Lower lobe of right lung (tissue), 2 donors: Measurements from ENCODE around the gene APMAP. TPM values are rescaled to one million over a fixed set of nuclear protein-coding genes. Genes with fewer than 3 reads are reported as not detected.
"Not testable (repeated sequence)": the region's sequence is repeated elsewhere in the genome, so short reads cannot be mapped to it uniquely, and the experiment has no call there.

Source experiments
- ATAC-seq, 2 donors: fragments of 200-7000 bp; cut with Tn5 transposase; one replicate each; pipeline ENCODE4 v1.9.1; 2020 to 2022; ENCODE audit warnings: mild to moderate bottlenecking in 2 of 2, moderate library complexity in 2 of 2
- DNase-seq: peaks from one replicate; pipeline ENCODE4 v3.0.0-alpha.2; 2020
- H3K27ac ChIP-seq: fragments of 200-600 bp; one replicate; pipeline ENCODE4 v1.8.0; 2022
- H3K27me3 ChIP-seq: fragments of 200-600 bp; one replicate; pipeline ENCODE4 v1.8.0; 2022; ENCODE audit warnings: low read depth
- H3K36me3 ChIP-seq: fragments of 200-600 bp; one replicate; pipeline ENCODE4 v1.8.0; 2022; ENCODE audit warnings: mild to moderate bottlenecking
- H3K4me1 ChIP-seq: fragments of 200-600 bp; one replicate; pipeline ENCODE4 v1.8.0; 2022
- H3K4me3 ChIP-seq: fragments of 200-600 bp; one replicate; pipeline ENCODE4 v1.8.0; 2022; ENCODE audit warnings: mild to moderate bottlenecking
- H3K9me3 ChIP-seq: fragments of 200-600 bp; one replicate; pipeline ENCODE4 v1.8.0; 2022
- CTCF ChIP-seq: fragments of 200-600 bp; IDR thresholded peaks from one replicate; pipeline ENCODE4 v1.8.0; 2022; ENCODE audit warnings: antibody characterized with exemption, mild to moderate bottlenecking
- intact Hi-C: fragments of 100-400 bp; cut with DNase I; formaldehyde crosslinking; loops from one replicate; pipeline ENCODE4 v1.11.0; 2022
- total RNA-seq: library from RNA; stranded (reverse); fragmentation: NEBNext Ultra II Directional; extraction: Animal tissue kit (Norgen Biotek cat#: 25700); gene quantifications from one replicate; pipeline ENCODE4 v1.2.1, GENCODE V29; 2021
- donor health status: DM: no; HTN: yes; CAD: no; lungs with severe emphysema.

The APMAP gene
- total RNA-seq, 1 donor from 2014 or later = 82.9 TPM

- Histone ChIP-seq H3K4me1 (peaks cover 18% of the 10 kb centered on the region), H3K4me3 (no peak overlapping the region), H3K9me3 (no peaks in the 10 kb centered on the region), H3K27me3 (no peaks in the 10 kb centered on the region), H3K27ac (no peak overlapping the region), H3K36me3 (no peaks in the 10 kb centered on the region)
- DNase-seq (peak; percentile 28), ATAC-seq (peak in 1 of 2 donors; percentile 20)
- intact Hi-C loops = no loop called here
- TF ChIP-seq CTCF = no peak
These were observed 59.2 kb downstream of the APMAP start for GRCh38 chr20:24933266-24933908.

- H3K36me3 ChIP-seq = not testable (repeated sequence)
- H3K4me3 ChIP-seq = peak overlapping the region; percentile 48
These were observed 60.7 kb downstream of the APMAP start for GRCh38 chr20:24931893-24932292.

GRCh38 chr20:24930724-24931688, 61.5 kb downstream of the APMAP start:
- H3K4me1 ChIP-seq = peaks cover 18% of the 10 kb centered on the region
- H3K9me3 ChIP-seq, H3K36me3 ChIP-seq, H3K27me3 ChIP-seq, intact Hi-C loops, DNase-seq, ATAC-seq: not testable (repeated sequence)
- TF ChIP-seq CTCF = peak; percentile 45
- H3K27ac ChIP-seq = peak overlapping the region; percentile 89
- H3K4me3 ChIP-seq = peak overlapping the region; percentile 48

More at GRCh38 chr20:24931893-24932292, 60.7 kb downstream of the APMAP start:
- intact Hi-C loops, H3K27me3 ChIP-seq, H3K9me3 ChIP-seq, H3K27ac ChIP-seq, DNase-seq, ATAC-seq: not testable (repeated sequence)
- H3K4me1 ChIP-seq = peaks cover 18% of the 10 kb centered on the region

- Histone ChIP-seq H3K4me1 (peaks cover 18% of the 10 kb centered on the region), H3K4me3 (peak overlapping the region; percentile 48), H3K27ac (peak overlapping the region; percentile 89)
- H3K9me3 ChIP-seq, H3K36me3 ChIP-seq, DNase-seq, H3K27me3 ChIP-seq, intact Hi-C loops: not testable (repeated sequence)
- peak; percentile 16 for TF ChIP-seq CTCF
- ATAC-seq = peak; percentile 84 to 90
These were observed 62.5 kb downstream of the APMAP start for GRCh38 chr20:24929867-24930723.

- intact Hi-C loops, H3K4me3 ChIP-seq, ATAC-seq, H3K36me3 ChIP-seq, H3K9me3 ChIP-seq, H3K27me3 ChIP-seq, DNase-seq: not testable (repeated sequence)
- peak overlapping the region; percentile 89 for H3K27ac ChIP-seq
- H3K4me1 ChIP-seq = peaks cover 18% of the 10 kb centered on the region
These were observed 63.3 kb downstream of the APMAP start for GRCh38 chr20:24929259-24929658.

GRCh38 chr20:24920706-24921105, 71.8 kb downstream of the APMAP start:
- intact Hi-C loops, H3K27me3 ChIP-seq, H3K27ac ChIP-seq, ATAC-seq, H3K4me3 ChIP-seq, H3K4me1 ChIP-seq, H3K36me3 ChIP-seq, H3K9me3 ChIP-seq, DNase-seq: not testable (repeated sequence)

- H3K4me3 ChIP-seq, H3K4me1 ChIP-seq, H3K9me3 ChIP-seq, H3K27me3 ChIP-seq, H3K27ac ChIP-seq, ATAC-seq, intact Hi-C loops, DNase-seq, H3K36me3 ChIP-seq: not testable (repeated sequence)
These were observed 72.9 kb downstream of the APMAP start for GRCh38 chr20:24919665-24920064.
